MCF 10A (cell line): ENCODE data around the gene GNPTG. TPM values are rescaled to one million over a fixed set of nuclear protein-coding genes. Genes with fewer than 3 reads are reported as not detected.

Experiments used
- BruUV-seq: library from RNA; stranded (reverse); fragments of 400-500 nt; replicated peaks from 2 replicates; lab custom pipeline; 2021; lab: Mats Ljungman, UMichigan
- CTCF ChIA-PET: fragments of 300-600 bp; sonication (Branson Sonifier 250); formaldehyde crosslinking; extraction: SDS; loops from one replicate; lab custom pipeline; 2021; ENCODE audit warnings: antibody characterized with exemption, inconsistent platforms; lab: Yijun Ruan, JAX
- POLR2A ChIA-PET: fragments of 300-600, 350-650 bp; sonication (Branson Sonifier 250); formaldehyde crosslinking; extraction: SDS; loops from one replicate; lab custom pipeline; 2020; ENCODE audit warnings: antibody characterized with exemption, inconsistent platforms; lab: Yijun Ruan, JAX
- DNase-seq: peaks from one replicate; pipeline ENCODE4 v3.0.0-alpha.2; 2018; ENCODE audit not compliant: unreplicated experiment
- H3K27ac Mint-ChIP-seq: one replicate; pipeline ENCODE4 v1.8.0; 2022; ENCODE audit warnings: mild to moderate bottlenecking, low read depth, mixed read lengths; ENCODE audit not compliant: unreplicated experiment
- H3K27me3 Mint-ChIP-seq: one replicate; pipeline ENCODE4 v1.8.0; 2022; ENCODE audit warnings: mixed read lengths; ENCODE audit not compliant: insufficient read depth, unreplicated experiment
- H3K36me3 Mint-ChIP-seq: one replicate; pipeline ENCODE4 v1.8.0; 2022; ENCODE audit warnings: mild to moderate bottlenecking, moderate library complexity, mixed read lengths; ENCODE audit not compliant: insufficient read depth, unreplicated experiment
- H3K4me1 Mint-ChIP-seq: one replicate; pipeline ENCODE4 v1.8.0; 2022; ENCODE audit warnings: mixed read lengths; ENCODE audit not compliant: insufficient read depth, unreplicated experiment
- H3K4me3 Mint-ChIP-seq: one replicate; pipeline ENCODE4 v1.8.0; 2022; ENCODE audit warnings: mild to moderate bottlenecking, moderate library complexity, mixed read lengths; ENCODE audit not compliant: unreplicated experiment
- H3K9me3 Mint-ChIP-seq: one replicate; pipeline ENCODE4 v1.8.0; 2022; ENCODE audit warnings: mixed read lengths; ENCODE audit not compliant: unreplicated experiment
- intact Hi-C: fragments of 100-400 bp; cut with micrococcal nuclease; formaldehyde crosslinking; loops from 2 replicates; pipeline ENCODE4 v1.14.1; 2022
- total RNA-seq: library from RNA; stranded (reverse); gene quantifications from 2 replicates; pipeline ENCODE4 v1.2.3, GENCODE V29; 2022
- TF ChIP-seq, protein P1 (sequence below): fragments of 200-600 bp; IDR thresholded peaks from one replicate; pipeline ENCODE4 v1.8.0; 2022; ENCODE audit warnings: antibody characterized with exemption, mild to moderate bottlenecking; ENCODE audit not compliant: unreplicated experiment

GNPTG gene
- total RNA-seq, 1 experiment from 2014 or later = 37.6 TPM

DNA sequence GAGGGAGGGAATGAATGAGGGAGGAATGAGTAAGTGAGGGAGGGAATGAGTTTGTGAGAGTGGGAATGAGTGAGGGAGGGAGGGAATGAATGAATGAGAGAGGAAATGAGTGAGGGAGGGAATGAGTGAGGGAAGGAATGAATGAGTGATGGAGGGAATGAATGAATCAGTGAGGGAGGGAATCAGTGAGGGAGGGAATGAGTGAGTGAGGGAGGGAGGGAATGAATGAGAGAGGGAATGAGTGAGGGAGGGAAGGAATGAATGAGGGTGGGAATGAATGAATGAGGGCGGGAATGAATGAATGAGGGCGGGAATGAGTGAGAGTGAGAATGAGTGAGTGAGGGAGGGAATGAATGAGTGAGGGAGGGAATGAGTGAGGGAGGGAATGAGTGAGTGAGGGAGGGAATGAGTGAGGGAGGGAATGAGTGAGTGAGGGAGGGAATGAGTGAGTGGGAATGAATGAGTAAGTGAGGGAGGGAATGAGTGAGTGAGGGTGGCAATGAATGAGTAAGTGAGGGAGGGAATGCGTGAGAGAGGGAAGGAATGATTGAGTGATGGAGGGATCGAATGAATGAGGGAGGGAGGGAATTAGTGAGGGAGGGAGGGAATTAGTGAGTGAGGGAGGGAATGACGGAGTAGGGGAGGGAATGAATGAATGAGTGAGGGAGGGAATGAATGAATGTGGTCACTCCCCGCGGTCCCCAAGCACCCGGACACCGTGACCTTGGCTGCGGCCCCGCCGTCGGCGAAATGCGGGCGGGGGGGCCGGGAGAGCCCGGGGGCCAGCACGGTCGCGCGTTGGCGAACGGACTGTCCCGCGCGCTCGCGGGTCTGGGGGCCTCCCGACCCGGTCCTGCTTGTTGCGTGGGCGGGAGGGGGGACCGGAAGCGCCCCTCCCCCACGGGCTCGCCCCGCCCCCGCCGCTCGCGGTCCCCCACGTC, 43.4 kb upstream of the GNPTG start:
- H3K4me3 Mint-ChIP-seq = peak overlapping the region; percentile 96
- ChIA-PET POLR2A (interaction anchor here (0.6 to 1.8 kb wide), 13 partner anchors 9 to 587 kb away, joined by 3 to 22 read pairs (median 4); partner anchors contain the start of genes ANTKMT, JPT2, NUBP2 and SPSB3), CTCF (interaction anchor here (0.7 kb wide), 1 partner anchor 48 kb away, joined by 3 read pairs; no protein-coding TSS in a partner anchor)
- no peaks in the 10 kb centered on the region for H3K27me3 Mint-ChIP-seq
- peaks cover 18% of the 10 kb centered on the region for H3K4me1 Mint-ChIP-seq
- intact Hi-C loops = loop anchor here (10.0 kb wide), 1 partner anchor 116 kb away; the partner anchor contains the start of gene UQCC4
- H3K9me3 Mint-ChIP-seq = no peaks in the 10 kb centered on the region
- H3K36me3 Mint-ChIP-seq = no peaks in the 10 kb centered on the region
- no TSS peak for BruUV-seq
- peak; percentile 38 for DNase-seq
- H3K27ac Mint-ChIP-seq = peak overlapping the region; percentile 100
- TF ChIP-seq, protein P1, sequence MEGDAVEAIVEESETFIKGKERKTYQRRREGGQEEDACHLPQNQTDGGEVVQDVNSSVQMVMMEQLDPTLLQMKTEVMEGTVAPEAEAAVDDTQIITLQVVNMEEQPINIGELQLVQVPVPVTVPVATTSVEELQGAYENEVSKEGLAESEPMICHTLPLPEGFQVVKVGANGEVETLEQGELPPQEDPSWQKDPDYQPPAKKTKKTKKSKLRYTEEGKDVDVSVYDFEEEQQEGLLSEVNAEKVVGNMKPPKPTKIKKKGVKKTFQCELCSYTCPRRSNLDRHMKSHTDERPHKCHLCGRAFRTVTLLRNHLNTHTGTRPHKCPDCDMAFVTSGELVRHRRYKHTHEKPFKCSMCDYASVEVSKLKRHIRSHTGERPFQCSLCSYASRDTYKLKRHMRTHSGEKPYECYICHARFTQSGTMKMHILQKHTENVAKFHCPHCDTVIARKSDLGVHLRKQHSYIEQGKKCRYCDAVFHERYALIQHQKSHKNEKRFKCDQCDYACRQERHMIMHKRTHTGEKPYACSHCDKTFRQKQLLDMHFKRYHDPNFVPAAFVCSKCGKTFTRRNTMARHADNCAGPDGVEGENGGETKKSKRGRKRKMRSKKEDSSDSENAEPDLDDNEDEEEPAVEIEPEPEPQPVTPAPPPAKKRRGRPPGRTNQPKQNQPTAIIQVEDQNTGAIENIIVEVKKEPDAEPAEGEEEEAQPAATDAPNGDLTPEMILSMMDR = no peak

DNA sequence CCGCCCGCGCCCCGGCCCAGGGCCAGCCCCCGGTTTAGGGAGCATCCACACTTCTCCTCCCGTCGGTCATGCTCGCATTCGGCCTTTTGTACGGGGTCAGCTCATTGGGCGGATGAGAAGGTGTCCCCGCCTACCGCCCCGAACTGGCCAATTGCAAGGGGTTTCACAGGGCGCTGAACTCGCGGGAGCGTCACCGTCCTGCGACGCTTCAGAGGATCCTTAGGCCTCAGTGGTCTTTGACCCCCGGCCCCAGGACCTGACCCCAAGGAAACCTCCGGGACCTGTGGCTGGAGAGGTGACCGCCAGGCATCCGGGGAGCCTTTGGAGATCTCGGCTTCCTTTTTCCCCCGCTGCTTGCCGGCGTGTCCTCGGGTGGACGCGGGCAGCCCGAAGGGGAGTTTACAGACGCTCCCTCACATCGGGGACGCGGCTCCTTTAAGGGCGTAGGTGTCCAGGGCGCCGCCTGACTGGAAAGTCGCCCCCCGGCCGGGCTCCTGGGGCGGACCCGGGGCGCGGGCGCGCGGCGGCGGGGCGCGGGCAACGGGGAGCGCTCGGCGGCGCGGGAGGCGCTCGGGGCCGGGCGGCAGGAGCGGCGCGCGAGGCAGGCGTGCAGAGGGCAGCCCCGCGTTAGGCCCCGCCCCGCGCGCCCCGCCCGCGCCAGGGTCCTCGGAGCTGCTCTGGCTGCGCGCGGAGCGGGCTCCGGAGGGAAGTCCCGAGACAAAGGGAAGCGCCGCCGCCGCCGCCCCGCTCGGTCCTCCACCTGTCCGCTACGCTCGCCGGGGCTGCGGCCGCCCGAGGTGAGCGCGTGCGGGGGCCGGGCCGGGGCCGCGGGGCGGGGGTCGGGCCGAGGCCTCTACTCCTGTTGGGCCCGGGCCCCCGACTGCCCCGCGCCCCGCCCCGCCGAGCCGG, 42.5 kb upstream of the GNPTG start, which contains the start of gene UBE2I:
UBE2I (plus strand) TSS at position 660 of the 909 bp plus-strand sequence. CDS start 4,395 bp downstream, outside the sequence.
- peak within 1 kb of the TSS; percentile 96 for H3K4me3 Mint-ChIP-seq
- H3K4me1 Mint-ChIP-seq = peaks cover 13% of the 10 kb centered on the region
- POLR2A ChIA-PET = interaction anchor here (0.6 to 1.8 kb wide), 14 partner anchors 10 to 588 kb away, joined by 3 to 22 read pairs (median 4); partner anchors contain the start of genes ANTKMT, JPT2, NUBP2 and SPSB3
- TF ChIP-seq, protein P1 = no peak
- no peaks in the 10 kb centered on the region for H3K27me3 Mint-ChIP-seq
- peaks cover 4% of the 10 kb centered on the region for H3K36me3 Mint-ChIP-seq
- no TSS peak for BruUV-seq
- CTCF ChIA-PET = interaction anchor here (0.7 kb wide), 1 partner anchor 47 kb away, joined by 3 read pairs; no protein-coding TSS in a partner anchor
- intact Hi-C loops = loop anchor here (10.0 kb wide), 1 partner anchor 116 kb away; the partner anchor contains the start of gene UQCC4
- H3K9me3 Mint-ChIP-seq = no peaks in the 10 kb centered on the region
- peak within 1 kb of the TSS; percentile 100 for H3K27ac Mint-ChIP-seq
- DNase-seq = peak; percentile 97

DNA sequence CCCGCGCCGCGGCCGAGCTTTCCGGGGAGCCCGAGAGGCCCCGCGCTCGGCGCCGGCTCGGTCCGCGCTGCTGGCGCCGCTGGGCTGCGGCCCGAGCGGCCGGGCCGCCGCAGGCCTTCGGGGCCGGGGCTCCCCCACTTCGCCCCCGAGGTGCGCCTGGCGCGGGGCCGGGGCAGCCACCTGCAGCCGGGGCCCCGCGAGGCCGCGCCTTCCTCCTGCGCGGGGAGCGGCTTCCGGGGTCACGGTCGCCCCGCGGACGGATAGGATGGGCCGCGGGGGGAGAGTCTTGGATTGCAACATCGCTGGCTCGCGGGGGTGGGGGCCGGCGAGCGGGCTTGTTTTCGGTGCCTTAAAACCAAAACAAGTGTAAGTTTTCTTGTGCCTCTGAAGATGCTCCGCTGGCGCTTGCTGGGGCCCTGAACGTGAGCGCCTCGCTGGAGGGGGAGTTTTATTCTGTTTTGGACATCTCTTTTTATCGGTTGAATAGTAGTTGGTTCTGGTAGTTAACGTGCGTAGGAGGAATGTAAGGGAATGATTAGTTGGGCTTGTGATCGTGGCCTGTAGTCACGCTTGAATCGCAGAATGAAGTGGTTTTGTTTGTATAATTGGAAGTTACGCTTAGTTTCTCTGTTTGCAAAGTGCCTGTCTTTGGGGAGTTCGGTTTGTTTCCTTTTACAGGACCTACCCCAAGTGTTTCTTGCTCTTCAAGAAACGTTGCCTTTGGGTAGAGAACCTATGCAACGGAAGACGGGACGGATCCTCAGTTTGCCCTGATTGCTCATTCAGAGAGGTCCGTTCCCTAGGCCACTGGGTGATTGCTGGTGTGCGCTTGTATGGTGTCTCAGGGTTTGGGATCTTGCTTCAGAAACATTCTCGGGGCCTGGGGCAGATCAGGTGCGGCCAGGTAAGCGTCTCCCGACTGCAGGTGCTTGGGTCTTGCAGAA, 41.6 kb upstream of the GNPTG start:
- ChIA-PET POLR2A (interaction anchor here (1.0 to 1.8 kb wide), 7 partner anchors 11 to 110 kb away, joined by 3 to 22 read pairs (median 6); partner anchors contain the start of gene UQCC4), CTCF (interaction anchor here (0.7 kb wide), 1 partner anchor 483 kb away, joined by 3 read pairs; the partner anchor contains the start of gene IGFALS)
- Mint-ChIP-seq H3K36me3 (peaks cover 12% of the 10 kb centered on the region), H3K4me3 (peak overlapping the region; percentile 96), H3K9me3 (no peaks in the 10 kb centered on the region), H3K27me3 (no peaks in the 10 kb centered on the region), H3K27ac (peak overlapping the region; percentile 95), H3K4me1 (peaks cover 13% of the 10 kb centered on the region)
- DNase-seq = peak; percentile 44
- TF ChIP-seq, protein P1 = no peak
- intact Hi-C loops = loop anchor here (10.0 kb wide), 1 partner anchor 115 kb away; the partner anchor contains the start of gene UQCC4
- BruUV-seq = TSS peak; percentile 79
